ENCODE results near the gene EDEM3. TPM values are rescaled to one million over a fixed set of nuclear protein-coding genes. Genes with fewer than 3 reads are reported as not detected.

Gene EDEM3
- total and polyA plus RNA-seq, 9 of the 15 experiments (the other 6 are each of a cell fraction or from before 2014, with no cell fraction given), result 15.8 to 46.6 (median 28.0) TPM

DNA sequence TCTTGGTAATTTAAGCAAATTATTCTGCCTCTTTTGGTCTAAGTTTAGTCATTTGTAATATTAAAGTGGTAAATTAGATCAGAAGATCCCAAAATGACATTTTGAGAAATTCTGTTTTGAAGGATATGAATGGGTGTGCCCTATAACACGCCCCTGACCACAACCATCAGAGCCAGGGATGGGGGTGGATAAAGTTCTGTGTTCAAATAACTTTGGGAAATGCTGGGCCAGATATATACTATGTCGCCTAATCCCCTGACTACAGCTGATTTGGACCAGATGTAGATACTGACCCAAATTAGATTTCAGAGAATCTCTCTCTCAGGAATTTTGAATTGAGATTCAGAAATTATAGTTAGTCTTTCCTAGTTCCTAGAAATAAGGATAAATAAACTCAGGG, 21.2 kb upstream of the EDEM3 start:
- CTCF ChIA-PET (ENCODE audit: low intra/inter-chr PET ratio), result no interaction called here
- Histone ChIP-seq H3K4me1 (replicated peaks in 1 of 2; ENCODE audit: control insufficient read depth in 2 of 2, insufficient read depth in 2 of 2, low read length in 2 of 2) (peaks cover 3 to 12% of the 10 kb centered on the region in 2 experiments; a peak in 4 of 5 replicates), H3K9me3 (replicated peaks; ENCODE audit: control insufficient read depth, insufficient read depth, low read depth, low read length) (no peaks in the 10 kb centered on the region), H3K4me2 (ENCODE audit: insufficient read depth, low read length) (no peak overlapping the region), H3K36me3 (ENCODE audit: control insufficient read depth, insufficient read depth, low read length) (no peaks in the 10 kb centered on the region), H3K79me2 (ENCODE audit: control insufficient read depth, insufficient read depth, low read length) (no peaks in the 10 kb centered on the region), H3K9me1 (ENCODE audit: control insufficient read depth, insufficient read depth, low read length) (no peaks in the 10 kb centered on the region), H4K20me1 (replicated peaks; ENCODE audit: control insufficient read depth, insufficient read depth, low read length) (no peaks in the 10 kb centered on the region), H2AFZ (ENCODE audit: low read depth, low read length) (no peak overlapping the region), H3K9ac (ENCODE audit: insufficient read depth in 1 of 2, low read depth in 2 of 2, low read length in 2 of 2) (no peak overlapping the region), H3K4me3 (no peak overlapping the region), H3K27ac (ENCODE audit: extremely low read depth, low read depth, low read length) (no peak overlapping the region), H3K27me3 (ENCODE audit: control insufficient read depth in 2 of 2, insufficient read depth in 2 of 2, low read length in 2 of 2) (no peaks in the 10 kb centered on the region)
- POLR2A ChIA-PET, result interaction anchor here (0.7 to 2.1 kb wide), 5 partner anchors 10 to 22 kb away, joined by 3 to 7 read pairs (median 3); partner anchors contain the start of gene EDEM3
- peak; percentile 52 for TF ChIP-seq PRDM10 (IDR thresholded peaks at IDR 0.05; ENCODE audit: partially characterized antibody)
- no peak for TF ChIP-seq PCBP2 (IDR thresholded peaks at IDR 0.05; ENCODE audit: low read depth, low read length, poor library complexity, severe bottlenecking)
- TF ChIP-seq ZNF431 (CRISPR knock-in tag; IDR thresholded peaks at IDR 0.05), result no peak
- no peak for TF ChIP-seq BRF1 (IDR thresholded peaks at IDR 0.05; ENCODE audit: borderline replicate concordance, extremely low read depth, insufficient read length)
- no peak for TF ChIP-seq PRMT5 (CRISPR knock-in tag; IDR thresholded peaks at IDR 0.05)
- no peak for TF ChIP-seq TFAP4 (CRISPR knock-in tag; IDR thresholded peaks at IDR 0.05; ENCODE audit: borderline replicate concordance)
- no peak for ATAC-seq
- FAIRE-seq, result no peak
- 8% methylated on average over 2 of the region's 2 CpGs for WGBS (ENCODE audit: insufficient coverage, low coverage, missing lambda C conversion rate)
- intact Hi-C loops (cut with micrococcal nuclease), result no loop called here
- no peak for DNase-seq (ENCODE audit: extremely low read depth in 1 of 4, low spot score in 3 of 4)
- in situ Hi-C loops (cut with MboI), result no loop called here
- BruUV-seq (replicated peaks), result no TSS peak

All from K562 (cell line).